KMS-11 (cell line): Measurements from ENCODE around the gene PTBP2.

ENCODE experiments used
- H2AFZ ChIP-seq: fragments of 200-600 bp; sonication (generic); 2 replicates; pipeline ENCODE4 v1.6.1; 2016; ENCODE audit warnings: antibody characterized with exemption, mixed run types, low read depth
- H3K27ac ChIP-seq: fragments of 200-600 bp; sonication (generic); 2 replicates; pipeline ENCODE4 v1.6.1; 2016; ENCODE audit warnings: mild to moderate bottlenecking, mixed run types
- H3K27me3 ChIP-seq: fragments of 200-600 bp; sonication (generic); 2 replicates; pipeline ENCODE4 v1.6.1; 2017; ENCODE audit warnings: mild to moderate bottlenecking, low read depth, mixed run types, moderate library complexity; ENCODE audit not compliant: insufficient read depth
- H3K36me3 ChIP-seq: fragments of 200-600 bp; sonication (generic); 2 replicates; pipeline ENCODE4 v1.6.1; 2017; ENCODE audit warnings: mild to moderate bottlenecking, mixed run types; ENCODE audit not compliant: insufficient read depth
- H3K4me1 ChIP-seq: fragments of 200-600 bp; sonication (generic); 2 replicates; pipeline ENCODE4 v1.6.1; 2016; ENCODE audit warnings: mild to moderate bottlenecking, low read depth, mixed run types; ENCODE audit not compliant: poor library complexity, severe bottlenecking
- H3K4me2 ChIP-seq: fragments of 200-600 bp; sonication (generic); 2 replicates; pipeline ENCODE4 v1.7.0; 2016; ENCODE audit warnings: mild to moderate bottlenecking, mixed run types
- H3K4me3 ChIP-seq: fragments of 200-600 bp; sonication (generic); IDR thresholded peaks from 2 replicates; pipeline ENCODE4 v1.6.1; 2017; ENCODE audit warnings: low read depth, low read length, mixed read lengths; ENCODE audit not compliant: insufficient read depth
- H3K79me2 ChIP-seq: fragments of 200-600 bp; sonication (generic); 2 replicates; pipeline ENCODE4 v1.6.1; 2016; ENCODE audit warnings: low read depth, mixed run types; ENCODE audit not compliant: insufficient read depth
- H3K9ac ChIP-seq: fragments of 200-600 bp; sonication (generic); 2 replicates; pipeline ENCODE4 v1.6.1; 2016; ENCODE audit warnings: mild to moderate bottlenecking, mixed run types
- H4K20me1 ChIP-seq: fragments of 200-600 bp; sonication (generic); 2 replicates; pipeline ENCODE4 v1.6.1; 2016; ENCODE audit warnings: mild to moderate bottlenecking, mixed run types; ENCODE audit not compliant: insufficient read depth
- CTCF ChIP-seq: fragments of 200-600 bp; sonication (generic); conservative IDR thresholded peaks from 2 replicates; pipeline ENCODE4 v1.6.1; 2017; ENCODE audit warnings: low read depth, mild to moderate bottlenecking, antibody characterized with exemption, low read length, moderate library complexity, mixed read lengths

The PTBP2 gene

GRCh38 chr1:96772349-96772748 lies 50.8 kb downstream of the PTBP2 start:
- no peaks in the 10 kb centered on the region for H3K27me3 ChIP-seq
- H3K36me3 ChIP-seq: no peaks in the 10 kb centered on the region
- no peaks in the 10 kb centered on the region for H3K79me2 ChIP-seq
- H2AFZ ChIP-seq: no peak overlapping the region
- no peaks in the 10 kb centered on the region for H4K20me1 ChIP-seq
- H3K4me3 ChIP-seq: no peak overlapping the region
- TF ChIP-seq CTCF: no peak
- no peak overlapping the region for H3K9ac ChIP-seq
- H3K4me2 ChIP-seq: no peak overlapping the region
- no peaks in the 10 kb centered on the region for H3K4me1 ChIP-seq
- H3K27ac ChIP-seq: no peak overlapping the region

GRCh38 chr1:96772972-96773371 lies 51.4 kb downstream of the PTBP2 start:
- Histone ChIP-seq H3K9ac (no peak overlapping the region), H3K36me3 (no peaks in the 10 kb centered on the region), H3K4me3 (no peak overlapping the region), H4K20me1 (no peaks in the 10 kb centered on the region), H2AFZ (no peak overlapping the region), H3K4me1 (no peaks in the 10 kb centered on the region), H3K4me2 (no peak overlapping the region), H3K27me3 (no peaks in the 10 kb centered on the region), H3K79me2 (no peaks in the 10 kb centered on the region), H3K27ac (no peak overlapping the region)
- TF ChIP-seq CTCF: no peak

- H3K27ac ChIP-seq: no peak overlapping the region
- H3K36me3 ChIP-seq: no peaks in the 10 kb centered on the region
- no peak overlapping the region for H3K4me2 ChIP-seq
- no peak overlapping the region for H2AFZ ChIP-seq
- TF ChIP-seq CTCF: no peak
- H3K4me1 ChIP-seq: no peaks in the 10 kb centered on the region
- no peak overlapping the region for H3K4me3 ChIP-seq
- no peak overlapping the region for H3K9ac ChIP-seq
- no peaks in the 10 kb centered on the region for H4K20me1 ChIP-seq
- no peaks in the 10 kb centered on the region for H3K27me3 ChIP-seq
- no peaks in the 10 kb centered on the region for H3K79me2 ChIP-seq
Observed at GRCh38 chr1:96782206-96782605, 60.6 kb downstream of the PTBP2 start.

GRCh38 chr1:96782856-96783255 lies 61.3 kb downstream of the PTBP2 start:
- no peak for TF ChIP-seq CTCF
- Histone ChIP-seq H3K4me3 (no peak overlapping the region), H3K36me3 (no peaks in the 10 kb centered on the region), H4K20me1 (no peaks in the 10 kb centered on the region), H3K9ac (no peak overlapping the region), H3K79me2 (no peaks in the 10 kb centered on the region), H2AFZ (no peak overlapping the region), H3K27ac (no peak overlapping the region), H3K4me1 (no peaks in the 10 kb centered on the region), H3K4me2 (no peak overlapping the region), H3K27me3 (no peaks in the 10 kb centered on the region)

- H4K20me1 ChIP-seq: no peaks in the 10 kb centered on the region
- no peak overlapping the region for H2AFZ ChIP-seq
- no peak for TF ChIP-seq CTCF
- no peak overlapping the region for H3K4me2 ChIP-seq
- no peaks in the 10 kb centered on the region for H3K27me3 ChIP-seq
- no peaks in the 10 kb centered on the region for H3K36me3 ChIP-seq
- no peaks in the 10 kb centered on the region for H3K4me1 ChIP-seq
- no peak overlapping the region for H3K27ac ChIP-seq
- no peak overlapping the region for H3K4me3 ChIP-seq
- no peak overlapping the region for H3K9ac ChIP-seq
- no peaks in the 10 kb centered on the region for H3K79me2 ChIP-seq
Observed at GRCh38 chr1:96790599-96790998, 69.0 kb downstream of the PTBP2 start.
